ENCODE measurements around the gene KIF26B.

DNA sequence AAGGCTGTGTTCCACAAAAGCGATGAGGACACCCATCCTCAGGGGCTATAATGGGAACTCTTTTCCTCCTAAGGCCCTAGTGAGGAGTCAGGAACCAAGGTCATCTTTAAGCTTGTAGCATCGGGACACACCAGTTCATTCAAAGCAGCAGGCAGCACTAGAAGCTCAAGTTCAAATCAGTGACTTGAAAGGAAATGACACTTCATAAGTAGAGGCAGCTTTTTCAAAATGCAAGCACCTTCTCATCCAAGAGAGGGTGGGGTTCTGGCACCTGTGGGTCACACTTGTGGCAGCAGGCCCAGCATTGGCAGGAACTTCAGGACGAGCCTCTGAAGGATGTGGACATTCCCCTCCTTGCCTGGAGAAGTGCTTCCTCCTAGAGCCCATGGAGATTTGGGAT is 496.3 kb downstream of the KIF26B start:
- TF ChIP-seq, protein P1, sequence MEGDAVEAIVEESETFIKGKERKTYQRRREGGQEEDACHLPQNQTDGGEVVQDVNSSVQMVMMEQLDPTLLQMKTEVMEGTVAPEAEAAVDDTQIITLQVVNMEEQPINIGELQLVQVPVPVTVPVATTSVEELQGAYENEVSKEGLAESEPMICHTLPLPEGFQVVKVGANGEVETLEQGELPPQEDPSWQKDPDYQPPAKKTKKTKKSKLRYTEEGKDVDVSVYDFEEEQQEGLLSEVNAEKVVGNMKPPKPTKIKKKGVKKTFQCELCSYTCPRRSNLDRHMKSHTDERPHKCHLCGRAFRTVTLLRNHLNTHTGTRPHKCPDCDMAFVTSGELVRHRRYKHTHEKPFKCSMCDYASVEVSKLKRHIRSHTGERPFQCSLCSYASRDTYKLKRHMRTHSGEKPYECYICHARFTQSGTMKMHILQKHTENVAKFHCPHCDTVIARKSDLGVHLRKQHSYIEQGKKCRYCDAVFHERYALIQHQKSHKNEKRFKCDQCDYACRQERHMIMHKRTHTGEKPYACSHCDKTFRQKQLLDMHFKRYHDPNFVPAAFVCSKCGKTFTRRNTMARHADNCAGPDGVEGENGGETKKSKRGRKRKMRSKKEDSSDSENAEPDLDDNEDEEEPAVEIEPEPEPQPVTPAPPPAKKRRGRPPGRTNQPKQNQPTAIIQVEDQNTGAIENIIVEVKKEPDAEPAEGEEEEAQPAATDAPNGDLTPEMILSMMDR (conservative IDR thresholded peaks at IDR 0.05; ENCODE audit: low read depth, low read length) = no peak
- TF ChIP-seq POLR2A (IDR thresholded peaks at IDR 0.05; ENCODE audit: low read depth, low read length) (no peak), FOS (IDR thresholded peaks at IDR 0.05; ENCODE audit: low read depth, low read length) (no peak), RFX5 (IDR thresholded peaks at IDR 0.05; ENCODE audit: low read depth, low read length) (no peak)
- TF ChIP-seq, protein P2, sequence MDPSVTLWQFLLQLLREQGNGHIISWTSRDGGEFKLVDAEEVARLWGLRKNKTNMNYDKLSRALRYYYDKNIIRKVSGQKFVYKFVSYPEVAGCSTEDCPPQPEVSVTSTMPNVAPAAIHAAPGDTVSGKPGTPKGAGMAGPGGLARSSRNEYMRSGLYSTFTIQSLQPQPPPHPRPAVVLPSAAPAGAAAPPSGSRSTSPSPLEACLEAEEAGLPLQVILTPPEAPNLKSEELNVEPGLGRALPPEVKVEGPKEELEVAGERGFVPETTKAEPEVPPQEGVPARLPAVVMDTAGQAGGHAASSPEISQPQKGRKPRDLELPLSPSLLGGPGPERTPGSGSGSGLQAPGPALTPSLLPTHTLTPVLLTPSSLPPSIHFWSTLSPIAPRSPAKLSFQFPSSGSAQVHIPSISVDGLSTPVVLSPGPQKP (IDR thresholded peaks at IDR 0.05; ENCODE audit: borderline replicate concordance, low read depth, low read length) = no peak

Data from IMR-90 (cell line).